Measurements from ENCODE around the gene CARF. TPM values are rescaled to one million over a fixed set of nuclear protein-coding genes. Genes with fewer than 3 reads are reported as not detected.

CARF gene
- total and polyA plus RNA-seq, 2 of the 13 experiments (the other 11 are each of a cell fraction or from before 2014, with no cell fraction given) = 3.0 to 5.4 TPM

GRCh38 chr2:203014456-203015199 lies 102.6 kb downstream of the CARF start, which contains the start of gene NBEAL1 (continued):
- no peak for TF ChIP-seq CCAR2 (optimal IDR thresholded peaks at IDR 0.05; ENCODE audit: low read depth, low read length)
- 0 out of 2 replicates have a peak, but pooled peaks have one; percentile 16 for TF ChIP-seq ZNF691 (CRISPR knock-in tag; IDR thresholded peaks at IDR 0.05; ENCODE audit: borderline replicate concordance, low read depth)
- peak; percentile 56; the same call in 1 of the 2 replicates for TF ChIP-seq MIER2 (CRISPR knock-in tag; IDR thresholded peaks at IDR 0.05)
- 0 out of 2 replicates have a peak, but pooled peaks have one; percentile 63 for TF ChIP-seq ZBTB20 (CRISPR knock-in tag; IDR thresholded peaks at IDR 0.05; ENCODE audit: borderline replicate concordance, low read depth)
- TF ChIP-seq TFDP2 (CRISPR knock-in tag; IDR thresholded peaks at IDR 0.05) = peak; percentile 93
- TF ChIP-seq ZNF776 (CRISPR knock-in tag; IDR thresholded peaks at IDR 0.05) = no peak; the same call in 1 of the 2 replicates
- TF ChIP-seq FOXO4 (CRISPR knock-in tag; conservative IDR thresholded peaks at IDR 0.05) = no peak
- no peak for TF ChIP-seq HNF4A (CRISPR knock-in tag; IDR thresholded peaks at IDR 0.05)
- TF ChIP-seq ZNF138 (CRISPR knock-in tag; IDR thresholded peaks at IDR 0.05; ENCODE audit: low read depth) = 0 out of 2 replicates have a peak, but pooled peaks have one; percentile 40
- no peak for TF ChIP-seq SIN3B (IDR thresholded peaks at IDR 0.05; ENCODE audit: low read length)
- peak; percentile 37 for TF ChIP-seq RBM39 (IDR thresholded peaks at IDR 0.05; ENCODE audit: low read depth, low read length, poor library complexity, severe bottlenecking)
- no peak for TF ChIP-seq ZFP1 (CRISPR knock-in tag; IDR thresholded peaks at IDR 0.05)
- peak; percentile 88 for TF ChIP-seq ATF7-NPFF (CRISPR knock-in tag; IDR thresholded peaks at IDR 0.05; ENCODE audit: low read depth)
- peak; percentile 84 for TF ChIP-seq ETV5 (CRISPR knock-in tag; IDR thresholded peaks at IDR 0.05; ENCODE audit: borderline replicate concordance)
- TF ChIP-seq MAZ (IDR thresholded peaks at IDR 0.05; ENCODE audit: borderline replicate concordance, low read depth, low read length) = peak; percentile 83; the same call in 1 of the 2 replicates
- TF ChIP-seq MAZ (CRISPR knock-in tag; IDR thresholded peaks at IDR 0.05; ENCODE audit: low read depth) = peak; percentile 94
- peak; percentile 45; the same call in 1 of the 2 replicates for TF ChIP-seq CBX5 (CRISPR knock-in tag; IDR thresholded peaks at IDR 0.05; ENCODE audit: borderline replicate concordance)
- no peak; the same call in 1 of the 2 replicates for TF ChIP-seq MEIS1 (CRISPR knock-in tag; IDR thresholded peaks at IDR 0.05; ENCODE audit: borderline replicate concordance)
- TF ChIP-seq ZSCAN20 (CRISPR knock-in tag; IDR thresholded peaks at IDR 0.05; ENCODE audit: borderline replicate concordance) = no peak
- peak; percentile 79 for TF ChIP-seq ZNF160 (CRISPR knock-in tag; IDR thresholded peaks at IDR 0.05)
- TF ChIP-seq GTF2F1 (IDR thresholded peaks at IDR 0.05; ENCODE audit: low read length) = no peak
- TF ChIP-seq TSC22D2 (CRISPR knock-in tag; IDR thresholded peaks at IDR 0.05; ENCODE audit: borderline replicate concordance) = peak; percentile 88
- peak; percentile 97 for TF ChIP-seq SP4 (CRISPR knock-in tag; IDR thresholded peaks at IDR 0.05)
- TF ChIP-seq HNF4G (IDR thresholded peaks at IDR 0.05; ENCODE audit: borderline replicate concordance, low read depth, low read length) = no peak; the same call in 1 of the 2 replicates
- no peak for TF ChIP-seq HNF4G (CRISPR knock-in tag; IDR thresholded peaks at IDR 0.05; ENCODE audit: borderline replicate concordance, low read depth)
- no peak for TF ChIP-seq ARID2 (CRISPR knock-in tag; IDR thresholded peaks at IDR 0.05; ENCODE audit: borderline replicate concordance)
- peak; percentile 48; the same call in 1 of the 2 replicates for TF ChIP-seq BCL6 (CRISPR knock-in tag; IDR thresholded peaks at IDR 0.05)
- TF ChIP-seq SETDB1 (CRISPR knock-in tag; IDR thresholded peaks at IDR 0.05; ENCODE audit: borderline replicate concordance) = no peak

Measured in HepG2 (cell line).